Skeletal muscle tissue (tissue), 4 donors: ENCODE results near the gene NEBL. TPM values are rescaled to one million over a fixed set of nuclear protein-coding genes. Genes with fewer than 3 reads are reported as not detected.

ENCODE experiments used
- H3K27ac ChIP-seq: one replicate; pipeline ENCODE4 v1.7.0; 2013; ENCODE audit warnings: mild to moderate bottlenecking, low read depth, low read length, inconsistent platforms
- H3K27me3 ChIP-seq, 3 donors: one replicate each; pipeline ENCODE4 v1.7.0; 2013; ENCODE audit warnings: low read length in 3 of 3; ENCODE audit not compliant: control insufficient read depth in 3 of 3, insufficient read depth in 3 of 3
- H3K36me3 ChIP-seq, 3 donors: one replicate each; pipeline ENCODE4 v1.7.0; 2013; ENCODE audit warnings: low read length in 3 of 3; ENCODE audit not compliant: control insufficient read depth in 3 of 3, insufficient read depth in 3 of 3
- H3K4me1 ChIP-seq, 3 donors: one replicate each; pipeline ENCODE4 v1.7.0; 2013; ENCODE audit warnings: low read length in 3 of 3, mild to moderate bottlenecking in 3 of 3; ENCODE audit not compliant: control insufficient read depth in 3 of 3, insufficient read depth in 3 of 3
- H3K4me3 ChIP-seq, 3 donors: one replicate each; pipeline ENCODE4 v1.7.0; 2013; ENCODE audit warnings: low read length in 3 of 3
- H3K9ac ChIP-seq, 3 donors: one replicate each; pipeline ENCODE4 v1.7.0; 2013; ENCODE audit warnings: low read length in 3 of 3, mild to moderate bottlenecking in 3 of 3, moderate library complexity in 2 of 3, low read depth in 1 of 3
- H3K9me3 ChIP-seq, 3 donors: one replicate each; pipeline ENCODE4 v1.7.0; 2013; ENCODE audit warnings: low read length in 3 of 3; ENCODE audit not compliant: control insufficient read depth in 3 of 3
- total RNA-seq: library from RNA; depleted of rRNA; stranded (reverse); fragments of >200 nt; gene quantifications from one replicate; pipeline ENCODE4 v1.2.3, GENCODE V29; 2014
- donor health status: Osteomylitis.

The NEBL gene
- total RNA-seq, 1 donor from 2014 or later: 6.8 TPM

- H3K9ac ChIP-seq: no peak overlapping the region
- no peaks in the 10 kb centered on the region for H3K36me3 ChIP-seq
- H3K4me1 ChIP-seq: no peaks in the 10 kb centered on the region
- H3K27me3 ChIP-seq: no peaks in the 10 kb centered on the region
- H3K27ac ChIP-seq: no peak overlapping the region
- no peaks in the 10 kb centered on the region for H3K9me3 ChIP-seq
- no peak overlapping the region for H3K4me3 ChIP-seq
These were observed 128.3 kb downstream of the NEBL start for GRCh38 chr10:20768843-20769242.

- Histone ChIP-seq H3K36me3 (no peaks in the 10 kb centered on the region), H3K27me3 (no peaks in the 10 kb centered on the region), H3K4me1 (no peaks in the 10 kb centered on the region), H3K9ac (no peak overlapping the region), H3K9me3 (no peaks in the 10 kb centered on the region), H3K4me3 (no peak overlapping the region), H3K27ac (no peak overlapping the region)
These were observed 130.1 kb downstream of the NEBL start for GRCh38 chr10:20767028-20767427.

GRCh38 chr10:20765066-20765465 lies 132.0 kb downstream of the NEBL start:
- Histone ChIP-seq H3K4me3 (no peak overlapping the region), H3K27me3 (no peaks in the 10 kb centered on the region), H3K9me3 (no peaks in the 10 kb centered on the region), H3K27ac (no peak overlapping the region), H3K36me3 (no peaks in the 10 kb centered on the region), H3K9ac (no peak overlapping the region), H3K4me1 (no peaks in the 10 kb centered on the region)

- H3K36me3 ChIP-seq: no peaks in the 10 kb centered on the region
- no peak overlapping the region for H3K4me3 ChIP-seq
- H3K9me3 ChIP-seq: no peaks in the 10 kb centered on the region
These were observed 136.7 kb downstream of the NEBL start for GRCh38 chr10:20760460-20760859.

GRCh38 chr10:20748551-20748950 lies 148.6 kb downstream of the NEBL start:
- Histone ChIP-seq H3K27ac (no peak overlapping the region), H3K27me3 (no peaks in the 10 kb centered on the region), H3K4me1 (peaks cover 0 to 2% (median 0%) of the 10 kb centered on the region in 3 donors), H3K4me3 (no peak overlapping the region), H3K36me3 (no peaks in the 10 kb centered on the region), H3K9ac (no peak overlapping the region), H3K9me3 (peaks cover 0 to 7% (median 0%) of the 10 kb centered on the region in 3 donors)

More at GRCh38 chr10:20760460-20760859, 136.7 kb downstream of the NEBL start:
- no peaks in the 10 kb centered on the region for H3K4me1 ChIP-seq
- H3K27me3 ChIP-seq: no peaks in the 10 kb centered on the region
- no peak overlapping the region for H3K27ac ChIP-seq
- no peak overlapping the region for H3K9ac ChIP-seq

- peaks cover 0 to 2% (median 0%) of the 10 kb centered on the region in 3 donors for H3K4me1 ChIP-seq
- no peaks in the 10 kb centered on the region for H3K27me3 ChIP-seq
- no peak overlapping the region for H3K9ac ChIP-seq
- peaks cover 0 to 7% (median 0%) of the 10 kb centered on the region in 3 donors for H3K9me3 ChIP-seq
- H3K4me3 ChIP-seq: no peak overlapping the region
- no peaks in the 10 kb centered on the region for H3K36me3 ChIP-seq
- H3K27ac ChIP-seq: no peak overlapping the region
These were observed 149.3 kb downstream of the NEBL start for GRCh38 chr10:20747782-20748181.

GRCh38 chr10:20746856-20747255 lies 150.3 kb downstream of the NEBL start:
- Histone ChIP-seq H3K9me3 (peaks cover 0 to 7% (median 0%) of the 10 kb centered on the region in 3 donors), H3K9ac (no peak overlapping the region), H3K27ac (no peak overlapping the region), H3K4me3 (no peak overlapping the region), H3K36me3 (no peaks in the 10 kb centered on the region), H3K4me1 (peaks cover 0 to 2% (median 0%) of the 10 kb centered on the region in 3 donors), H3K27me3 (no peaks in the 10 kb centered on the region)

GRCh38 chr10:20745556-20746375 lies 151.3 kb downstream of the NEBL start:
- peaks cover 0 to 2% (median 0%) of the 10 kb centered on the region in 3 donors for H3K4me1 ChIP-seq
- no peak overlapping the region for H3K4me3 ChIP-seq
- H3K36me3 ChIP-seq: no peaks in the 10 kb centered on the region
- no peak overlapping the region for H3K9ac ChIP-seq
- H3K27me3 ChIP-seq: no peaks in the 10 kb centered on the region
- H3K27ac ChIP-seq: no peak overlapping the region
- peaks cover 0 to 7% (median 0%) of the 10 kb centered on the region in 3 donors for H3K9me3 ChIP-seq

- no peaks in the 10 kb centered on the region for H3K36me3 ChIP-seq
- H3K9me3 ChIP-seq: peaks cover 0 to 3% (median 0%) of the 10 kb centered on the region in 3 donors
- no peak overlapping the region for H3K4me3 ChIP-seq
- no peak overlapping the region for H3K27ac ChIP-seq
- no peak overlapping the region for H3K9ac ChIP-seq
- no peaks in the 10 kb centered on the region for H3K27me3 ChIP-seq
- H3K4me1 ChIP-seq: peaks cover 0 to 2% (median 0%) of the 10 kb centered on the region in 3 donors
These were observed 152.3 kb downstream of the NEBL start for GRCh38 chr10:20744821-20745220.

- no peaks in the 10 kb centered on the region for H3K27me3 ChIP-seq
- no peak overlapping the region for H3K27ac ChIP-seq
- no peak overlapping the region for H3K9ac ChIP-seq
- H3K4me1 ChIP-seq: peaks cover 0 to 2% (median 0%) of the 10 kb centered on the region in 3 donors
- H3K9me3 ChIP-seq: no peaks in the 10 kb centered on the region
- H3K4me3 ChIP-seq: no peak overlapping the region
- H3K36me3 ChIP-seq: no peaks in the 10 kb centered on the region
These were observed 153.2 kb downstream of the NEBL start for GRCh38 chr10:20743942-20744341.
